Measurements from ENCODE around the gene YWHAB.

GRCh38 chr20:44931911-44932310 is 46.4 kb downstream of the YWHAB start:
- TF ChIP-seq POLR2A (IDR thresholded peaks at IDR 0.05; ENCODE audit: low read length) (no peak), GATA1 (IDR thresholded peaks at IDR 0.05; ENCODE audit: low read depth, low read length) (no peak)

Measured in erythroblast (primary cell).